PFSK-1 (cell line): ENCODE measurements around the gene PHKA2.

ENCODE experiments used
- FOXP2 ChIP-seq: optimal IDR thresholded peaks from 2 replicates; pipeline ENCODE3; 2011; ENCODE audit warnings: borderline replicate concordance, control low read depth, inconsistent platforms; ENCODE audit not compliant: insufficient read depth; ENCODE audit errors: extremely low read length, extremely low read depth
- POLR2AphosphoS5 ChIP-seq: IDR thresholded peaks from 2 replicates; pipeline ENCODE4 v1.6.1; 2012; ENCODE audit warnings: low read depth, mild to moderate bottlenecking, control low read depth, low read length, moderate library complexity
- REST ChIP-seq, 2 experiments: IDR thresholded peaks; 2 replicates each; pipeline versions ENCODE4 v1.6.1 to v1.8.0; 2011 to 2012; ENCODE audit warnings: low read depth in 2 of 2, low read length in 2 of 2, control low read depth in 1 of 2, inconsistent platforms in 1 of 2, mild to moderate bottlenecking in 1 of 2, moderate library complexity in 1 of 2; ENCODE audit not compliant: insufficient read depth in 1 of 2
- SIN3A ChIP-seq: IDR thresholded peaks from 2 replicates; pipeline ENCODE4 v1.6.1; 2012; ENCODE audit warnings: mild to moderate bottlenecking, low read length, moderate library complexity, borderline replicate concordance; ENCODE audit not compliant: insufficient read depth
- TAF1 ChIP-seq: IDR thresholded peaks from 2 replicates; pipeline ENCODE4 v1.6.1; 2012; ENCODE audit warnings: low read length, control low read depth, borderline replicate concordance; ENCODE audit not compliant: insufficient read depth

PHKA2 gene

GRCh38 chrX:18888281-18888680 is 95.6 kb downstream of the PHKA2 start:
- no peak for TF ChIP-seq SIN3A
- TF ChIP-seq POLR2AphosphoS5, result no peak
- no peak for TF ChIP-seq FOXP2
- TF ChIP-seq REST (IDR thresholded peaks at IDR 0.05; ENCODE audit: insufficient read depth in 1 of 2, low read depth in 2 of 2, low read length in 2 of 2), result no peak
- TF ChIP-seq TAF1, result no peak

- TF ChIP-seq REST (IDR thresholded peaks at IDR 0.05; ENCODE audit: insufficient read depth in 1 of 2, low read depth in 2 of 2, low read length in 2 of 2), result no peak
- TF ChIP-seq SIN3A, result no peak
- TF ChIP-seq FOXP2, result no peak
- no peak for TF ChIP-seq POLR2AphosphoS5
- TF ChIP-seq TAF1, result no peak
Observed at GRCh38 chrX:18887825-18888212, 96.1 kb downstream of the PHKA2 start.

GRCh38 chrX:18887177-18887824 is 96.6 kb downstream of the PHKA2 start:
- TF ChIP-seq SIN3A, result no peak
- TF ChIP-seq REST (IDR thresholded peaks at IDR 0.05; ENCODE audit: insufficient read depth in 1 of 2, low read depth in 2 of 2, low read length in 2 of 2), result no peak
- TF ChIP-seq TAF1, result no peak
- TF ChIP-seq POLR2AphosphoS5, result no peak
- no peak for TF ChIP-seq FOXP2

- TF ChIP-seq SIN3A, result no peak
- TF ChIP-seq POLR2AphosphoS5, result no peak
- no peak for TF ChIP-seq FOXP2
- no peak for TF ChIP-seq TAF1
- no peak for TF ChIP-seq REST (IDR thresholded peaks at IDR 0.05; ENCODE audit: insufficient read depth in 1 of 2, low read depth in 2 of 2, low read length in 2 of 2)
Observed at GRCh38 chrX:18886344-18887161, 97.4 kb downstream of the PHKA2 start.
